ENCODE data around the gene RPS6KB2.
A peak's percentile ranks its signal among the peaks of the same experiment; 100 is the strongest.

Gene RPS6KB2

GRCh38 chr11:67428052-67429001 is at the start of gene RPS6KB2:
TSS of gene RPS6KB2 (plus strand) at chr11:67428494. CDS start at chr11:67428546, 52 bp downstream.
- Mint-ChIP-seq H3K4me1 (ENCODE audit: low read depth) (peaks cover 42% of the 10 kb centered on the region), H3K9me3 (no peaks in the 10 kb centered on the region), H3K27ac (peak within 1 kb of the TSS; percentile 97), H3K27me3 (no peaks in the 10 kb centered on the region), H3K36me3 (ENCODE audit: low read depth) (peaks cover 48% of the 10 kb centered on the region), H3K4me3 (peak within 1 kb of the TSS; percentile 92)
- peak; percentile 100 for DNase-seq

GRCh38 chr11:67378544-67378943 is 49.8 kb upstream of the RPS6KB2 start:
- Mint-ChIP-seq H3K4me1 (ENCODE audit: low read depth) (peaks cover 17% of the 10 kb centered on the region), H3K9me3 (no peaks in the 10 kb centered on the region), H3K4me3 (no peak overlapping the region), H3K36me3 (ENCODE audit: low read depth) (no peaks in the 10 kb centered on the region), H3K27me3 (peaks cover 20% of the 10 kb centered on the region), H3K27ac (no peak overlapping the region)
- DNase-seq, result no peak

GRCh38 chr11:67379061-67380058 is 48.9 kb upstream of the RPS6KB2 start:
- H3K36me3 Mint-ChIP-seq (ENCODE audit: low read depth), result no peaks in the 10 kb centered on the region
- H3K4me1 Mint-ChIP-seq (ENCODE audit: low read depth), result peaks cover 12% of the 10 kb centered on the region
- no peak overlapping the region for H3K4me3 Mint-ChIP-seq
- H3K27ac Mint-ChIP-seq, result peak overlapping the region; percentile 26
- H3K27me3 Mint-ChIP-seq, result peaks cover 15% of the 10 kb centered on the region
- DNase-seq, result no peak
- no peaks in the 10 kb centered on the region for H3K9me3 Mint-ChIP-seq

- Mint-ChIP-seq H3K9me3 (no peaks in the 10 kb centered on the region), H3K27ac (no peak overlapping the region), H3K4me1 (ENCODE audit: low read depth) (peaks cover 4% of the 10 kb centered on the region), H3K36me3 (ENCODE audit: low read depth) (no peaks in the 10 kb centered on the region), H3K4me3 (no peak overlapping the region), H3K27me3 (peaks cover 6% of the 10 kb centered on the region)
- no peak for DNase-seq
Measured at GRCh38 chr11:67381244-67381972, 46.9 kb upstream of the RPS6KB2 start.

- H3K4me1 Mint-ChIP-seq (ENCODE audit: low read depth), result peaks cover 4% of the 10 kb centered on the region
- no peaks in the 10 kb centered on the region for H3K27me3 Mint-ChIP-seq
- no peak overlapping the region for H3K27ac Mint-ChIP-seq
- H3K9me3 Mint-ChIP-seq, result no peaks in the 10 kb centered on the region
- no peaks in the 10 kb centered on the region for H3K36me3 Mint-ChIP-seq (ENCODE audit: low read depth)
- no peak overlapping the region for H3K4me3 Mint-ChIP-seq
- peak; percentile 90 for DNase-seq
Measured at GRCh38 chr11:67382276-67383136, 45.8 kb upstream of the RPS6KB2 start.

- H3K36me3 Mint-ChIP-seq (ENCODE audit: low read depth), result no peaks in the 10 kb centered on the region
- H3K4me3 Mint-ChIP-seq, result no peak overlapping the region
- H3K4me1 Mint-ChIP-seq (ENCODE audit: low read depth), result peaks cover 12% of the 10 kb centered on the region
- H3K27me3 Mint-ChIP-seq, result no peaks in the 10 kb centered on the region
- H3K27ac Mint-ChIP-seq, result no peak overlapping the region
- no peaks in the 10 kb centered on the region for H3K9me3 Mint-ChIP-seq
- DNase-seq, result no peak
Measured at GRCh38 chr11:67384851-67385366, 43.4 kb upstream of the RPS6KB2 start.

GRCh38 chr11:67387069-67387468 is 41.2 kb upstream of the RPS6KB2 start:
- Mint-ChIP-seq H3K4me3 (no peak overlapping the region), H3K4me1 (ENCODE audit: low read depth) (peaks cover 21% of the 10 kb centered on the region), H3K9me3 (no peaks in the 10 kb centered on the region), H3K36me3 (ENCODE audit: low read depth) (peaks cover 5% of the 10 kb centered on the region), H3K27ac (no peak overlapping the region), H3K27me3 (no peaks in the 10 kb centered on the region)
- no peak for DNase-seq

GRCh38 chr11:67387518-67387917 is 40.8 kb upstream of the RPS6KB2 start:
- Mint-ChIP-seq H3K27me3 (no peaks in the 10 kb centered on the region), H3K9me3 (no peaks in the 10 kb centered on the region), H3K27ac (peak overlapping the region; percentile 9), H3K36me3 (ENCODE audit: low read depth) (peaks cover 8% of the 10 kb centered on the region), H3K4me1 (ENCODE audit: low read depth) (peaks cover 21% of the 10 kb centered on the region), H3K4me3 (no peak overlapping the region)
- no peak for DNase-seq

- Mint-ChIP-seq H3K9me3 (no peaks in the 10 kb centered on the region), H3K27me3 (no peaks in the 10 kb centered on the region), H3K36me3 (ENCODE audit: low read depth) (peaks cover 25% of the 10 kb centered on the region), H3K4me1 (ENCODE audit: low read depth) (peaks cover 36% of the 10 kb centered on the region), H3K4me3 (peak overlapping the region; percentile 53), H3K27ac (peak overlapping the region; percentile 13)
- DNase-seq, result peak; percentile 70
Measured at GRCh38 chr11:67389477-67389876, 38.8 kb upstream of the RPS6KB2 start.

- Mint-ChIP-seq H3K4me3 (peak overlapping the region; percentile 95), H3K27ac (peak overlapping the region; percentile 90), H3K9me3 (no peaks in the 10 kb centered on the region), H3K4me1 (ENCODE audit: low read depth) (peaks cover 36% of the 10 kb centered on the region), H3K36me3 (ENCODE audit: low read depth) (peaks cover 39% of the 10 kb centered on the region), H3K27me3 (no peaks in the 10 kb centered on the region)
- DNase-seq, result no peak
Measured at GRCh38 chr11:67390947-67391303, 37.4 kb upstream of the RPS6KB2 start.

- Mint-ChIP-seq H3K27me3 (no peaks in the 10 kb centered on the region), H3K9me3 (no peaks in the 10 kb centered on the region), H3K27ac (peak within 1 kb of the TSS; percentile 90)
Measured at GRCh38 chr11:67391304-67392182, 36.8 kb upstream of the RPS6KB2 start, which contains the start of gene RAD9A. TSS of gene RAD9A (plus strand) at chr11:67391986. CDS start at chr11:67392045, 59 bp downstream.

GRCh38 chr11:67392183-67392715 is 36.0 kb upstream of the RPS6KB2 start:
- H3K27me3 Mint-ChIP-seq, result no peaks in the 10 kb centered on the region
- peaks cover 44% of the 10 kb centered on the region for H3K4me1 Mint-ChIP-seq (ENCODE audit: low read depth)
- peak overlapping the region; percentile 90 for H3K27ac Mint-ChIP-seq
- H3K4me3 Mint-ChIP-seq, result peak overlapping the region; percentile 95
- peaks cover 52% of the 10 kb centered on the region for H3K36me3 Mint-ChIP-seq (ENCODE audit: low read depth)
- H3K9me3 Mint-ChIP-seq, result no peaks in the 10 kb centered on the region
- DNase-seq, result no peak

More at GRCh38 chr11:67391304-67392182, 36.8 kb upstream of the RPS6KB2 start, which contains the start of gene RAD9A:
- peak within 1 kb of the TSS; percentile 95 for H3K4me3 Mint-ChIP-seq
- peak; percentile 92 for DNase-seq
- peaks cover 39% of the 10 kb centered on the region for H3K4me1 Mint-ChIP-seq (ENCODE audit: low read depth)
- H3K36me3 Mint-ChIP-seq (ENCODE audit: low read depth), result peaks cover 46% of the 10 kb centered on the region
